ENCODE results near the gene RDX. TPM values are rescaled to one million over a fixed set of nuclear protein-coding genes. Genes with fewer than 3 reads are reported as not detected.
"Not testable (repeated sequence)": the region's sequence is repeated elsewhere in the genome, so short reads cannot be mapped to it uniquely, and the experiment has no call there.

The RDX gene
- total RNA-seq, 2 experiments from 2014 or later: 33.7 to 35.6 TPM

- Mint-ChIP-seq H3K27me3 (no peaks in the 10 kb centered on the region), H3K4me3 (no peak overlapping the region), H3K36me3 (peaks cover 8% of the 10 kb centered on the region), H3K27ac (no peak overlapping the region), H3K4me1 (no peaks in the 10 kb centered on the region), H3K9me3 (no peaks in the 10 kb centered on the region)
- no peak for DNase-seq
Observed at GRCh38 chr11:110217223-110217877, 79.1 kb downstream of the RDX start.

DNA sequence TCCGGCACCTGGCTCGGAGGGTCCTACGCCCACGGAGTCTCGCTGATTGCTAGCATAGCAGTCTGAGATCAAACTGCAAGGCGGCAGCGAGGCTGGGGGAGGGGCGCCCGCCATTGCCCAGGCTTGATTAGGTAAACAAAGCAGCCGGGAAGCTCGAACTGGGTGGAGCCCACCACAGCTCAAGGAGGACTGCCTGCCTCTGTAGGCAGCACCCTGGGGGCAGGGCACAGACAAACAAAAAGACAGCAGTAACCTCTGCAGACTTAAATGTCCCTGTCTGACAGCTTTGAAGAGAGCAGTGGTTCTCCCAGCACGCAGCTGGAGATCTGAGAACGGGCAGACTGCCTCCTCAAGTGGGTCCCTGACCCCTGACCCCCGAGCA, 87.1 kb downstream of the RDX start:
- not testable (repeated sequence) for H3K4me1 Mint-ChIP-seq, H3K9me3 Mint-ChIP-seq, H3K27me3 Mint-ChIP-seq, H3K27ac Mint-ChIP-seq, H3K36me3 Mint-ChIP-seq, DNase-seq
- peak overlapping the region; percentile 57 for H3K4me3 Mint-ChIP-seq

DNA sequence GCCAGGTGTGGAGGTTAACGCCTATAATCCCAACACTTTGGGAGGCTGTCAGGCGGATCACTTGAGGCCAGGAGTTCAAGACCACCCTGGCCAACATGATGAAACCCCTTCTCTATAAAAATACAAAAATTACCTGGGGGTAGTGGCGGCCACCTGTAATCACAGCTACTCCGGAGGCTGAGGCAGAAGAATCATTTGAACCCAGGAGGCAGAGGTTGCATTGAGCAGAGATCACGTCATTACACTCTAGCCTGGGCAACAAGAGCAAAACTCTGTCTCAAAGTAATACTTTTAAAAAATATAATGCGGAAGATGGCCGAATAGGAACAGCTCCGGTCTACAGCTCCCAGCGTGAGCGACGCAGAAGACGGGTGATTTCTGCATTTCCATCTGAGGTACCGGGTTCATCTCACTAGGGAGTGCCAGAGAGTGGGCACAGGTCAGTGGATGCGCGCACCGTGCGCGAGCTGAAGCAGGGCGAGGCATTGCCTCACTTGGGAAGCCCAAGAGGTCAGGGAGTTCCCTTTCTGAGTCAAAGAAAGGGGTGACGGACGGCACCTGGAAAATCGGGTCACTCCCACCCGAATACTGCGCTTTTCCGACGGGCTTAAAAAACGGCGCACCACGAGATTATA, 87.6 kb downstream of the RDX start:
- not testable (repeated sequence) for H3K9me3 Mint-ChIP-seq, H3K27me3 Mint-ChIP-seq, H3K36me3 Mint-ChIP-seq, H3K4me1 Mint-ChIP-seq, H3K27ac Mint-ChIP-seq
- peak overlapping the region; percentile 57 for H3K4me3 Mint-ChIP-seq
- DNase-seq: peak; percentile 18

DNA sequence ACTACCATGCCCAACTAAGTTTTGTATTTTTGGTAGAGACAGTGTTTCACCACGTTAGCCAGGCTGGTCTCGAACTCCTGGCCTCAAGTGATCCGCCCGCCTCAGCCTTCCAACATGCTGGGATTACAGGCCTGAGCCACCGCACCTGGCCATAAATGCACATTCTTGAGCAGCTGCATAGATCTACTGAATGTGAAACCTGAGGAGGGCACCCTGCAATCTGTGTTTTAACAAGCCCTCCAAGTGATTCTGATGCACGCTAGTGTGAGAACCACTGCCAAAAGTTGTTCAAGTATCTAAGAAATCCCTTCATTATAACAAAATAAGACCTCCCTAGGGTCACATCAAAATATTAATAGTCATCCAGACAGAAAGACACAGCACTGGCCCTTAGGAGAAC, 89.3 kb downstream of the RDX start:
- Mint-ChIP-seq H3K4me1 (no peaks in the 10 kb centered on the region), H3K4me3 (no peak overlapping the region), H3K27ac (no peak overlapping the region), H3K9me3 (peaks cover 4% of the 10 kb centered on the region), H3K27me3 (peaks cover 8% of the 10 kb centered on the region), H3K36me3 (no peaks in the 10 kb centered on the region)
- DNase-seq: no peak

DNA sequence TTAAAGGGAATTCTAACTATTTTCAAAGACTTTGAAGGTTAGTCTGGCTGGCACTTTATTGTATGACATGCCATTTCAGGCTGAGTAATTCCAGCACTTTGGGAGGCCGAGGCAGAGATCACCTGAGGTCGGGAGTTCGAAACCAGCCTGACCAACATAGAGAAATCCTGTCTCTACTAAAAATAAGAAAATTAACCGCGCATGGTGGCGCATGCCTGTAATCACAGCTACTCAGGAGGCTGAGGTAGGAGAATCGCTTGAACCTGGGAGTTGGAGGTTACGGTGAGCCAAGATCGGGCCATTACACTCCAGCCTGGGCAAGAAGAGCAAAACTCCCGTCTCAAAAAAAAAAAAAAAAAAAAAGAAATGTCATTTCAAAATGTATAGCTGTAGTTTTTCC, 95.6 kb downstream of the RDX start:
- H3K27ac Mint-ChIP-seq: no peak overlapping the region
- H3K27me3 Mint-ChIP-seq: peaks cover 8% of the 10 kb centered on the region
- no peaks in the 10 kb centered on the region for H3K4me1 Mint-ChIP-seq
- no peaks in the 10 kb centered on the region for H3K9me3 Mint-ChIP-seq
- no peaks in the 10 kb centered on the region for H3K36me3 Mint-ChIP-seq
- DNase-seq: no peak
- H3K4me3 Mint-ChIP-seq: no peak overlapping the region

GRCh38 chr11:110200241-110200640, 96.2 kb downstream of the RDX start:
- H3K27me3 Mint-ChIP-seq: peaks cover 8% of the 10 kb centered on the region
- H3K36me3 Mint-ChIP-seq: no peaks in the 10 kb centered on the region
- DNase-seq: no peak
- H3K4me3 Mint-ChIP-seq: no peak overlapping the region
- no peaks in the 10 kb centered on the region for H3K4me1 Mint-ChIP-seq
- no peaks in the 10 kb centered on the region for H3K9me3 Mint-ChIP-seq
- no peak overlapping the region for H3K27ac Mint-ChIP-seq

GRCh38 chr11:110199184-110199981, 97.0 kb downstream of the RDX start:
- no peak overlapping the region for H3K27ac Mint-ChIP-seq
- H3K4me1 Mint-ChIP-seq: no peaks in the 10 kb centered on the region
- no peak overlapping the region for H3K4me3 Mint-ChIP-seq
- H3K36me3 Mint-ChIP-seq: no peaks in the 10 kb centered on the region
- H3K9me3 Mint-ChIP-seq: no peaks in the 10 kb centered on the region
- DNase-seq: no peak
- H3K27me3 Mint-ChIP-seq: peaks cover 8% of the 10 kb centered on the region

DNA sequence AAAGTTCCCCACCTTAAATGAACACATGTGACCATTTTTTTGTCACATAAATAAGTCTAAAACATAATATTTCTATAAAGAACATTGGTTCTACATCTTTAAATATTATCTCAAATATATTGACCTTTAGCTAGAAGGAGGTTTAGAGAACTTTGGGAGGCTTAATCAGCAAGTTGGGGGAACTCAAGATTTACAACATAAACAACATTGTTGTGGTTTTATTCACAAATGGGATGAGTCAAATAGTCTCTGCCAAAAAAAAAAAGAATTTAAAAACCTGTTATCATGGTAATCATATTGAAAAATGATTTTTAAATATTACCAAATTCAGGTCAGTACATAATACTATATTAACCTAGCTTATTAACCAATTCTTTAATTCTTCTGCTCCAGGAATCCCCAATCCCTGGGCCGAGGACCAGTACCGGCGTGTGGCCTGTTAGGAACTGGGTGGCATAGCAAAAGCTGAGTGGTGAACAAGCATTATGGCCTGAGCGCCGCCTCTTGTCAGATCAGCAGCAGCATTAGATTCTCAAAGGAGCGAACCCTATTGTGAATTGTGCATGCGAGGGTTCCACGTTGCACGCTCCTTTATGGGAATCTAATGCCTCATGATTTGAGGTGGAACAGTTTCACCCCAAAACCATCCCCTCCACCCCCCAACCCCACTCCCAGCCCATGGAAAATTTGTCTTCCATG, 98.2 kb downstream of the RDX start:
- Mint-ChIP-seq H3K27me3 (peaks cover 12% of the 10 kb centered on the region), H3K4me3 (no peak overlapping the region)
- no peak for DNase-seq

DNA sequence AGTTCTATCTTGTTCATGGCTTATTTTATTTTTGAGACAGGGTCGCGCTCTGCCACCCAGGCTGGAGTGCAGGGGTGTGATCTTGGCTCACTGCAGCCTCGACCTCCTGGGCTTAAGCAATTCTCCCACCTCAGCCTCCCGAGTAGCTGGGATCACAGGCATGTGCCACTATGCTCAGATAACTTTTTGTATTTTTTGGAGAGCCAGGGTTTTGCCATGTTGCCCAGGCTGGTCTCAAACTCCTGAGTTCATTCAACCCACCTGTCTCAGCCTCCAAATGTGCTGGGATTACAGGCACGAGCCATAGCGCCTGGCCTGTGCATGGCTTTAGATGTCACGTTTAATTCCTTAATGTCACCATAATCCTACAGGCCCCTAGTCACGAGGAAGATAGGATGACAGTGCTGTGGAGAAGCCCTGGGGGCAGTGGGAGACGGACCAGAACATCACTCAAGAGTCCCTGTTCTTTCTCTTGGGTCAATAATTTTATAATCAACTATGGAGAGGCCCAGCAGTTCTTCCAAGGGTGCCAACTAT, 99.5 kb downstream of the RDX start:
- no peaks in the 10 kb centered on the region for H3K36me3 Mint-ChIP-seq
- H3K4me3 Mint-ChIP-seq: no peak overlapping the region
- DNase-seq: no peak
- H3K27ac Mint-ChIP-seq: no peak overlapping the region
- H3K4me1 Mint-ChIP-seq: peaks cover 6% of the 10 kb centered on the region
- H3K27me3 Mint-ChIP-seq: peaks cover 10% of the 10 kb centered on the region
- no peaks in the 10 kb centered on the region for H3K9me3 Mint-ChIP-seq

More for the DNA sequence above, 98.2 kb downstream of the RDX start:
- no peaks in the 10 kb centered on the region for H3K9me3 Mint-ChIP-seq
- no peak overlapping the region for H3K27ac Mint-ChIP-seq
- H3K36me3 Mint-ChIP-seq: no peaks in the 10 kb centered on the region
- H3K4me1 Mint-ChIP-seq: no peaks in the 10 kb centered on the region

- Mint-ChIP-seq H3K4me1 (peaks cover 6% of the 10 kb centered on the region), H3K4me3 (no peak overlapping the region), H3K27me3 (peaks cover 10% of the 10 kb centered on the region), H3K27ac (no peak overlapping the region), H3K9me3 (no peaks in the 10 kb centered on the region), H3K36me3 (no peaks in the 10 kb centered on the region)
- DNase-seq: no peak
Observed at GRCh38 chr11:110196241-110196754, 100.1 kb downstream of the RDX start.

DNA sequence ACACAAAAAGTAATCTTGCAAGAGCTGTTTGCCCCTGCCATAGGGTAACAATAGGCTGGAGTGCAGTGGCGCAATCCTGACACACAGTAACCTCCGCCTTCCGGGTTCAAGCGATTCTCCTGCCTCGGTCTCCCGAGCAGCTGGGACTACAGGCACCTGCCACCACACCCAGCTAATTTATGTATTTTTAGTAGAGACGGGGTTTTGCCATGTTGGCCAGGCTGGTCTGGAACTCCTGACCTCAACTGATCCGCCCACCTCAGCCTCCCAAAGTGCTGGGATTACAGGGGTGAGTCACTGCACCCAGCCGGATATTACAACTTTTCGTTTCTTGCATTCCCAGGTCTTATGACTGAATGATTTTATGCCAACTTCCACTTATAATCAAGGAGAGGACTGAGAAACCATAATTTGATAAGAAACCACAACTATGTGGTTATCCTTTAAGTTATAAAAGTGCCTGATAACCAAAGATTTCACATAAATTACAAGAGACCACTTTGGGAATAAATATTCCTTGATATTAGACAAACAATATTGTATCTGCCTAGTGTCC, 102.1 kb downstream of the RDX start:
- not testable (repeated sequence) for DNase-seq, H3K4me1 Mint-ChIP-seq, H3K36me3 Mint-ChIP-seq, H3K4me3 Mint-ChIP-seq, H3K27ac Mint-ChIP-seq, H3K9me3 Mint-ChIP-seq
- peaks cover 15% of the 10 kb centered on the region for H3K27me3 Mint-ChIP-seq

DNA sequence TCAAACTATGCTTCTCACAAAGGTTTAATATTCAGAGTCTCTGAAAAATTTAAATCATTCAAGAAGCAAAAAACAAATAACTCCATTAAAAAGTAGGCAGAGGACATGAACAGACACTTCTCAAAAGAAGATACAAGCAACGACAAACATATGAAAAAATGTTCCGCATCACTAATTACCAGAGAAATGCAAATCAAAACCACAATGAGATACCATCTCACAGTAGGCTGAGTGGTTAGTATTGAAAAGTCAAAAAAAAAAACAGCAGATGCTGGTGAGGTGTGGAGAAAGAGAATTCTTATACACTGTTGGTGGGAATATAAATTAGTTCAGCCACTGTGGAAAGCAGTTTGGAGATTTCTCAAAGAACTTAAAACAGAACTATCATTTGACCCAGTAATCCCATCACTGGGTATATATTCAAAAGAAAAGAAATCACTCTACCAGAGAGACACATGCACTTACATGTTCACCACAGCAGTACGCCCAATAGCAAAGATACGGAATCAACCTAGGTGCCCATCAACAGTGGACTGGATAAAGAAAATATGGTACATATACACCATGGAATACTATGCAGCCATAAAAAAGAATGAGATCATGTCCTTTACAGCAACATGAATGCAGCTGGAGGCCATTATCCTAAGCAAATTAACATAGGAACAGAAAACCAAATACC, 103.7 kb downstream of the RDX start:
- H3K27me3 Mint-ChIP-seq: peaks cover 15% of the 10 kb centered on the region
- H3K36me3 Mint-ChIP-seq, H3K9me3 Mint-ChIP-seq, H3K27ac Mint-ChIP-seq, H3K4me1 Mint-ChIP-seq, H3K4me3 Mint-ChIP-seq, DNase-seq: not testable (repeated sequence)

- Mint-ChIP-seq H3K36me3 (no peaks in the 10 kb centered on the region), H3K9me3 (no peaks in the 10 kb centered on the region), H3K27me3 (peaks cover 15% of the 10 kb centered on the region), H3K27ac (no peak overlapping the region), H3K4me1 (peaks cover 8% of the 10 kb centered on the region), H3K4me3 (no peak overlapping the region)
- no peak for DNase-seq
Observed at GRCh38 chr11:110190885-110191284, 105.5 kb downstream of the RDX start.

GRCh38 chr11:110187731-110188130, 108.7 kb downstream of the RDX start:
- Mint-ChIP-seq H3K27ac (no peak overlapping the region), H3K36me3 (no peaks in the 10 kb centered on the region), H3K4me1 (peaks cover 8% of the 10 kb centered on the region), H3K4me3 (no peak overlapping the region), H3K27me3 (peaks cover 7% of the 10 kb centered on the region), H3K9me3 (no peaks in the 10 kb centered on the region)
- DNase-seq: no peak

All from activated naive CD8-positive, alpha-beta T cell treated with anti-CD3 and anti-CD28 coated beads for 36 hours (primary cell).